T47D (cell line): Measurements from ENCODE around the gene OSBPL6.
"Not testable (repeated sequence)": the region's sequence is repeated elsewhere in the genome, so short reads cannot be mapped to it uniquely, and the experiment has no call there.

Source experiments
- DNase-seq, 2 experiments: peaks; one replicate each; pipeline versions ENCODE4 v3.0.0 to v3.0.0-alpha.2; 2011 to 2012; ENCODE audit warnings: low read depth in 1 of 2, low spot score in 1 of 2
- JUND ChIP-seq: IDR thresholded peaks from 2 replicates; pipeline ENCODE4 v1.6.1; 2012; ENCODE audit warnings: low read depth
- in situ Hi-C: cut with HindIII; loops from 2 replicates; pipeline ENCODE4 v1.10.0; 2016; ENCODE audit warnings: low sequenced_read_pairs, low pct_unique_long_range_greater_than_20kb

OSBPL6 gene

GRCh38 chr2:178422097-178422496 lies 227.8 kb downstream of the OSBPL6 start:
- TF ChIP-seq JUND = no peak
- DNase-seq = no peak
- in situ Hi-C loops = no loop called here

GRCh38 chr2:178423746-178424145 lies 229.4 kb downstream of the OSBPL6 start:
- DNase-seq, in situ Hi-C loops: not testable (repeated sequence)

GRCh38 chr2:178425255-178425827 lies 231.0 kb downstream of the OSBPL6 start:
- no peak for DNase-seq
- in situ Hi-C loops = no loop called here
- TF ChIP-seq JUND = no peak

GRCh38 chr2:178426388-178426787 lies 232.1 kb downstream of the OSBPL6 start:
- TF ChIP-seq JUND = no peak
- in situ Hi-C loops = no loop called here
- no peak for DNase-seq

GRCh38 chr2:178427458-178427857 lies 233.1 kb downstream of the OSBPL6 start:
- in situ Hi-C loops = no loop called here

GRCh38 chr2:178428396-178428806 lies 234.1 kb downstream of the OSBPL6 start:
- TF ChIP-seq JUND = no peak
- DNase-seq = peak in 1 of 2 experiments; percentile 77
- in situ Hi-C loops = no loop called here

More at GRCh38 chr2:178427458-178427857, 233.1 kb downstream of the OSBPL6 start:
- no peak for DNase-seq
- TF ChIP-seq JUND = no peak

GRCh38 chr2:178429336-178429735 lies 235.0 kb downstream of the OSBPL6 start:
- TF ChIP-seq JUND = no peak
- DNase-seq = no peak
- in situ Hi-C loops = no loop called here

GRCh38 chr2:178436662-178437061 lies 242.3 kb downstream of the OSBPL6 start:
- no peak for DNase-seq
- in situ Hi-C loops = no loop called here
- TF ChIP-seq JUND = no peak

GRCh38 chr2:178441426-178441825 lies 247.1 kb downstream of the OSBPL6 start:
- in situ Hi-C loops = no loop called here
- DNase-seq = no peak
- no peak for TF ChIP-seq JUND

- no peak for DNase-seq
- TF ChIP-seq JUND = no peak
- in situ Hi-C loops = no loop called here
These were observed 254.8 kb downstream of the OSBPL6 start for GRCh38 chr2:178448968-178449661.

- peak in 1 of 2 experiments; percentile 16 for DNase-seq
- TF ChIP-seq JUND = no peak
- in situ Hi-C loops = no loop called here
These were observed 255.6 kb downstream of the OSBPL6 start for GRCh38 chr2:178449700-178450523.

- no peak for DNase-seq
- in situ Hi-C loops = no loop called here
- no peak for TF ChIP-seq JUND
These were observed 256.1 kb downstream of the OSBPL6 start for GRCh38 chr2:178450524-178450773.
